K562 (cell line): Measurements from ENCODE around the gene PHYH. TPM values are rescaled to one million over a fixed set of nuclear protein-coding genes. Genes with fewer than 3 reads are reported as not detected.
A peak's percentile ranks its signal among the peaks of the same experiment; 100 is the strongest.

ENCODE experiments used
- ARID4B ChIP-seq: sonication (generic); formaldehyde crosslinking; IDR thresholded peaks from 2 replicates; pipeline ENCODE4 v1.8.0; 2022; ENCODE audit warnings: mild to moderate bottlenecking, missing genetic modification reagents
- BCOR ChIP-seq: fragments of 450-650 bp; IDR thresholded peaks from 2 replicates; pipeline ENCODE4 v1.6.1; 2016
- CCNT2 ChIP-seq: IDR thresholded peaks from 2 replicates; pipeline ENCODE4 v1.6.1; 2011; ENCODE audit warnings: borderline replicate concordance, low read depth, mild to moderate bottlenecking, moderate library complexity, mixed read lengths, low read length; ENCODE audit not compliant: insufficient read length; ENCODE audit errors: extremely low read depth
- EZH2 ChIP-seq: IDR thresholded peaks from 2 replicates; pipeline ENCODE4 v1.6.1; 2012; ENCODE audit warnings: low read depth, mild to moderate bottlenecking, inconsistent platforms, low read length, borderline replicate concordance
- FOXP1 ChIP-seq: sonication (generic); formaldehyde crosslinking; IDR thresholded peaks from 2 replicates; pipeline ENCODE4 v1.8.0; 2022; ENCODE audit warnings: mild to moderate bottlenecking, missing genetic modification reagents
- JUND ChIP-seq, 2 experiments: IDR thresholded peaks; 2 replicates in 1 of 2; 3 replicates in 1 of 2; pipeline ENCODE4 v1.6.1; 2011; ENCODE audit warnings: borderline replicate concordance in 2 of 2, low read depth in 2 of 2, low read length in 2 of 2, improper control_type of control experiment in 1 of 2, missing biosample characterization in 1 of 2, missing genetic modification characterization in 1 of 2, missing genetic modification reagents in 1 of 2
- LCOR ChIP-seq: sonication (generic); formaldehyde crosslinking; IDR thresholded peaks from 2 replicates; pipeline ENCODE4 v1.8.0; 2022; ENCODE audit warnings: mild to moderate bottlenecking, missing genetic modification reagents
- MAFK ChIP-seq: IDR thresholded peaks from 2 replicates; pipeline ENCODE4 v1.6.1; 2011; ENCODE audit warnings: low read length, improper control_type of control experiment
- MAX ChIP-seq: sonication (generic); formaldehyde crosslinking; IDR thresholded peaks from 2 replicates; pipeline ENCODE4 v1.9.0; 2022; ENCODE audit warnings: mild to moderate bottlenecking, missing genetic modification reagents
- NONO ChIP-seq, 2 experiments: fragments of 200-400 bp in 1 of 2; fragments of 450-650 bp in 1 of 2; formaldehyde crosslinking in 1 of 2; IDR thresholded peaks; 2 replicates each; pipeline ENCODE4 v1.6.1; 2017; ENCODE audit warnings: low read depth in 2 of 2, mild to moderate bottlenecking in 2 of 2, moderate library complexity in 2 of 2, low read length in 1 of 2
- SMARCA4 ChIP-seq: fragments of 450-650 bp; IDR thresholded peaks from 2 replicates; pipeline ENCODE4 v1.6.1; 2016
- THRAP3 ChIP-seq: fragments of 450-650 bp; IDR thresholded peaks from 2 replicates; pipeline ENCODE4 v1.6.1; 2016; ENCODE audit warnings: mild to moderate bottlenecking, inconsistent platforms, borderline replicate concordance
- VEZF1 ChIP-seq: fragments of 200-800 bp; sonication (Bioruptor generic); IDR thresholded peaks from 2 replicates; pipeline ENCODE4 v1.6.1; 2017; ENCODE audit warnings: missing genetic modification characterization, missing compliant biosample characterization
- polyA plus RNA-seq, 8 experiments: library from polyadenylated mRNA; depleted of rRNA in 4 of 8; stranded (reverse) in 5 of 8; unstranded in 3 of 8; fragments of >200 nt; fragmentation: Nextera tagmentation in 2 of 8; fragmentation: Illumina TruSeq in 1 of 8; extraction: Ambion mirVana in 2 of 8; extraction: Trizol in 1 of 8; gene quantifications; 2 replicates each; pipeline versions ENCODE4 v1.2.1 to v1.2.3, GENCODE V29; 2011 to 2014; ENCODE audit warnings: inconsistent platforms in 1 of 8, missing spikeins in 1 of 8
- total RNA-seq, 7 experiments: library from RNA; depleted of rRNA in 6 of 7; stranded (reverse); fragments of >200 nt in 6 of 7; fragmentation: Illumina TruSeq in 2 of 7; extraction: Trizol in 2 of 7; gene quantifications; 2 replicates each; pipeline versions ENCODE4 v1.2.1 to v1.2.3, GENCODE V29; 2011 to 2021; ENCODE audit warnings: low replicate concordance in 1 of 7
- TF ChIP-seq, protein P1 (sequence below), 3 experiments: fragments of 200-800 bp in 1 of 3; sonication (Bioruptor generic) in 1 of 3; sonication (generic) in 1 of 3; formaldehyde crosslinking in 1 of 3; IDR thresholded peaks; 2 replicates each; pipeline versions ENCODE4 v1.6.1 to v1.8.0; 2016 to 2022; ENCODE audit warnings: mild to moderate bottlenecking in 2 of 3, missing compliant biosample characterization in 2 of 3, missing genetic modification characterization in 2 of 3, missing genetic modification reagents in 1 of 3
- TF ChIP-seq, protein P2 (sequence below): fragments of 150-350 bp; conservative IDR thresholded peaks from 2 replicates; pipeline ENCODE4 v1.6.1; 2014; ENCODE audit warnings: low read length

PHYH gene
- total and polyA plus RNA-seq, 9 of the 15 experiments (the other 6 are each of a cell fraction or from before 2014, with no cell fraction given), result 3.8 to 6.9 (median 5.7) TPM

DNA sequence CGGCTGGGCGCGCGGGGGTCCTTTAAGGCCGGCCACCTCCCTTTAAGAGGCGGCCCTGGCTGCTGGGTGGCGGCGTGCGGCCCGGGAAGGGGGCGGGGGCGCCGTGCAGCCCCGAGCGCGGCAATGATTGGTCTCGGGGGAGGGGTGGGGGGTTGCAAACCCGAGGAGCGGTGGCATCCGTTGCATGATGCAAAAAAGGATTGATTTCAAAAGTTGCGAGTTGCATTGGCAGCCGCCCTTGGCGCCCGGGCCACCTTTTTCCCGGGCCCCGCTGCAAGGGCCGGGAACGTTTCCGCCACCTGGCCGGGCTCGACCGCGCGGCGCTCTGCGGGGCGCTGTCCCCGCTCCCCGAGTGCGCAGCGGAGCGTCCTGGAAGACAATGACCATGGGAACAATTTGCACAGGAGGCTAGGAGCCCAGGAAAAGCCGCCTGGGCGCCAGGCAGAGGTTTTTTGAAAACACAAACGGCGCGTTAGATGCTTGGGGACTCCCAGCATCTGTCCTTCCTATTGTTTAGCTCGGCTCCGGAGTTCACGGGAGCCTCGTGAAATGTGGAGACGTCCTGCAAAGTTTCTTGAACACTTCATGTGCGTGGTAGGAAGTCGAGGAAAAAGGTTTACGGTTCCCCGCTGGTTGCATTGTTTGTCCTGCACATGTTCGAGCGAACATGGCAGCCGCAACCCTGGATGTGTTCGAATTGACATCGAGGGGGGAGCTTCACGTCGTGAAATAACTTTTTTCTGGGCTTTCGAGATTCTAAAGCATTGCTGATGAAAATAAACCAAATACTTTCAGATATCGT, 48.6 kb upstream of the PHYH start, which contains the start of gene SEPHS1 (continued):
- 0 out of 2 replicates have a peak, but pooled peaks have one; percentile 21 for TF ChIP-seq FOXP1
- TF ChIP-seq VEZF1, result peak; percentile 79
- peak; percentile 88 for TF ChIP-seq MAX (CRISPR knock-in tag)
- peak; percentile 30; the same call in 1 of the 2 replicates for TF ChIP-seq SMARCA4
- TF ChIP-seq MAFK, result no peak
- TF ChIP-seq BCOR, result peak; percentile 35
- TF ChIP-seq THRAP3, result no peak
- no peak for TF ChIP-seq JUND (IDR thresholded peaks at IDR 0.05; ENCODE audit: borderline replicate concordance, low read depth, low read length)
- no peak for TF ChIP-seq JUND (tag; IDR thresholded peaks at IDR 0.05; ENCODE audit: borderline replicate concordance, low read depth, low read length)
- TF ChIP-seq, protein P1, sequence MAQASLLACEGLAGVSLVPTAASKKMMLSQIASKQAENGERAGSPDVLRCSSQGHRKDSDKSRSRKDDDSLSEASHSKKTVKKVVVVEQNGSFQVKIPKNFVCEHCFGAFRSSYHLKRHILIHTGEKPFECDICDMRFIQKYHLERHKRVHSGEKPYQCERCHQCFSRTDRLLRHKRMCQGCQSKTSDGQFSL (CRISPR knock-in tag; IDR thresholded peaks at IDR 0.05), result no peak; the same call in 1 of the 2 replicates
- TF ChIP-seq, protein P1 (tag; IDR thresholded peaks at IDR 0.05), result peak in 1 of 2 experiments; percentile 48; a peak in 1 of 4 replicates
- TF ChIP-seq, protein P2, sequence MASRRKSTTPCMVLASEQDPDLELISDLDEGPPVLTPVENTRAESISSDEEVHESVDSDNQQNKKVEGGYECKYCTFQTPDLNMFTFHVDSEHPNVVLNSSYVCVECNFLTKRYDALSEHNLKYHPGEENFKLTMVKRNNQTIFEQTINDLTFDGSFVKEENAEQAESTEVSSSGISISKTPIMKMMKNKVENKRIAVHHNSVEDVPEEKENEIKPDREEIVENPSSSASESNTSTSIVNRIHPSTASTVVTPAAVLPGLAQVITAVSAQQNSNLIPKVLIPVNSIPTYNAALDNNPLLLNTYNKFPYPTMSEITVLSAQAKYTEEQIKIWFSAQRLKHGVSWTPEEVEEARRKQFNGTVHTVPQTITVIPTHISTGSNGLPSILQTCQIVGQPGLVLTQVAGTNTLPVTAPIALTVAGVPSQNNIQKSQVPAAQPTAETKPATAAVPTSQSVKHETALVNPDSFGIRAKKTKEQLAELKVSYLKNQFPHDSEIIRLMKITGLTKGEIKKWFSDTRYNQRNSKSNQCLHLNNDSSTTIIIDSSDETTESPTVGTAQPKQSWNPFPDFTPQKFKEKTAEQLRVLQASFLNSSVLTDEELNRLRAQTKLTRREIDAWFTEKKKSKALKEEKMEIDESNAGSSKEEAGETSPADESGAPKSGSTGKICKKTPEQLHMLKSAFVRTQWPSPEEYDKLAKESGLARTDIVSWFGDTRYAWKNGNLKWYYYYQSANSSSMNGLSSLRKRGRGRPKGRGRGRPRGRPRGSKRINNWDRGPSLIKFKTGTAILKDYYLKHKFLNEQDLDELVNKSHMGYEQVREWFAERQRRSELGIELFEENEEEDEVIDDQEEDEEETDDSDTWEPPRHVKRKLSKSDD, result no peak
- peak; percentile 47 for TF ChIP-seq CCNT2
- peak in 1 of 2 experiments; percentile 27; a peak in 1 of 4 replicates for TF ChIP-seq NONO (IDR thresholded peaks at IDR 0.05; ENCODE audit: low read depth in 2 of 2, low read length in 1 of 2)
- 0 out of 2 replicates have a peak, but pooled peaks have one; percentile 45 for TF ChIP-seq LCOR (CRISPR knock-in tag)
- TF ChIP-seq EZH2, result no peak
- TF ChIP-seq ARID4B (CRISPR knock-in tag), result 0 out of 2 replicates have a peak, but pooled peaks have one; percentile 45
